NCI-H1930 (cell line): ENCODE measurements around the gene MET.
"Not testable (repeated sequence)": the region's sequence is repeated elsewhere in the genome, so short reads cannot be mapped to it uniquely, and the experiment has no call there.

Experiments
- DNase-seq, 2 experiments: peaks; one replicate each; lab custom pipeline; 2025; lab: John Stamatoyannopoulos, UW

The MET gene

DNA sequence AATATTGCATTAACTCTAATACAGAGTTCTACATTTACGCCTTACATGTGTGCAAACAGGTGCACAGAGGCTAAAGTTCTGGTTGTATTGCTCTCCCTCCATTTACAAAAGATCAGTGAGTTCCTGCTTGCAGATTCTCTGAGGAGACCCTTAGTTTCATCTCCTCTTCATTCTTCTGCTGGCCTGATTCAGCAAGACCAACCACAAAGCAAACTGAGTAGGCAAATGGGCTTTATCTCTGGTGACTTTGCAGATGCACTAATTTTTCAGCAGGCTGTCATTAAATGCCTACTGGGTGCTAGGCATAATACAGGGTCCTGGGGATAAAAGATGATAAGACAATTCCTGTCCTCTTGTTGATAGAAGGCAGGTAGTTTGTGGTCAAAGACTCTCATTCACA is 56.4 kb downstream of the MET start:
- no peak for DNase-seq

DNA sequence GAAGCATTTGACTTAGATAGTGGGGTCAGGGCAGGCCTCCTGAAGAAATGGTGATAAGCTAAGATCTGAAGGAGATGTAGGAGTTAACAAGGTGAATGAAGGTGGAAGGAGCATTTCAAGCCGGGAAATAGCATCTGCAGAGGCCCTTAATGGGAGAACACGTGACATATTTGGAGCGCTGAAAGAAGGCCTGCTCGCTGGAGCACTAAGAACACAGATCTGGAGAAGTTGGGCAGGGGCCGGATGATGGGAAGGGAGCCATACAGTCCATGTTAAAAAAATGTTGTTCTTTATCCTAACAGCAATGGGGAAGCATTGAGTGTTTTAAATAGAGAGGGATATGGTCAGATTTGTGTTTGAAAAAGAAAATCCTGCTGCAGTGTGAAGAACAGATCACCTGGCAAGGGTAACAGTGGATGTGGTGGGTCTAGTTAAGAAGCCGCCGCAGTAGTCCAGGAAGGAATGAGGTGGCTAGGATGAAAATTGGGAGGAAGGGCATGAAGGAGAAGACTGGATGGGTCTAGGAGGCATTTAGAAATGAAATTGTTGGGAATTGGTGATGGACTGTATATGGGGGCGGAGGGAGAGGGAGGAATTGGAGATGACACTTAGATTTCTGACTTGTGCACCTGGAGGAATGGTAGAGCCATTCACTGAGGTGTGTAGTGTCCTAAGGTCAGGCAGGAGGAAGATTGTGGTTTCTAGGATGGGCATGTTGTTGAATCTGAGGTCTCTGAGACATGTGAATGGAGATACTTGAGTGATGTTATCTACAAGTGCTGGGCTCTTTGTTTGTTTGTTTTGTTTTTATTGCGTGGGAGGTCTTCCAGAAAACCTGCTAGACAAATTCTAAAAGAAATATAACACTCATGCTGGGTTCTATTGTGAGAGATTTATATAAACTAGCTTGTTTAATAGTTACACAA is 58.4 kb downstream of the MET start:
- no peak for DNase-seq

DNA sequence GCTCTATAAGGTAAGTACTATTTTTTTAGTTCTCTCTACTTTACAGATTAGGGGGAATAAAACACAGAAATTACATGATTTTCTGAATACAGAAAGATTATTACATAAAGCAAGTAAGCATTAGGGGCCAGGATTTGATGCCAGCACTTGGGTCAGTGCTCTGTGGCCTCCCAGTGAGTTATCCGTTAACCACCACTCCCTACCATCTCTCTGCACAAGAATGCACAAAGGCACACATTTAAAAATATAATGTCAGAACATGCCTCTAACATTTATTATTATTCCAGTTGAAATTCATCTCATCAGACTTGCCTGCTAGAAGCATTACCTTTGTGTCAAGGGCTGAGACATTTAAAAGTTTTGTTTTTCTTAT is 59.0 kb downstream of the MET start:
- DNase-seq = no peak

DNA sequence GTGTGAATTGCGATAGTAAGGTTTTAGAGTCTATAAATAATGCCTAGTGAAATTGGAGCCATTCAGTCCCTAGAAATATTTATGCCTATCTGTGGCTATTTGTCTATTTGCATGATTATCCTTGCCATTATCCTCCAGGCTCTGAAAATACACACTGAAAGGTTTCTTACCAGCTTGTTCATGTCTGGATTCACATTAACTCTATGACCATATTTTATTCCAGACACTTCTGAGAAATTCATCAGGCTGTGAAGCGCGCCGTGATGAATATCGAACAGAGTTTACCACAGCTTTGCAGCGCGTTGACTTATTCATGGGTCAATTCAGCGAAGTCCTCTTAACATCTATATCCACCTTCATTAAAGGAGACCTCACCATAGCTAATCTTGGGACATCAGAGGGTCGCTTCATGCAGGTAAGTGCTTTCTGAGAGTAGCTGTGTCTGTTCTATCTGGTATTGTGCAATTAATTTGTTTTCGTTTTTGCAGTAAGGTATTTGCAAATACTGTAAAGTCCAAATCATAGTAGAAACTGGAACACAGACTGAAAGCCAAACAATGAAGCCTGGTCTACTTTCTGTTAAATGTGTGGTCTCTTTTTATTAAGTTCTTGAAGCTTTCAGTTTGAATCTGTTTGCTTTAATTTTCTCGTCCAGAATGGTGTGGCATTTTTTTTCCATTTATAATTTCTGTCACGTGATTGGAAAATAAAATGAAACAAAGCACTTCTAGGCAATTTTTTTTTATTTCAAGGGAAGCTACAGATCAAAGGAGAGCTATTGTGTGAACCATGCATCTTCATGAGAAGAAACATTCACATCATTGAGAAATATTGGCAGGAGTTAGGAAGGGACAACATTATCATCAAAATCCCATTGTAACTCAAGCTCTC is 59.7 kb downstream of the MET start:
- DNase-seq = no peak

DNA sequence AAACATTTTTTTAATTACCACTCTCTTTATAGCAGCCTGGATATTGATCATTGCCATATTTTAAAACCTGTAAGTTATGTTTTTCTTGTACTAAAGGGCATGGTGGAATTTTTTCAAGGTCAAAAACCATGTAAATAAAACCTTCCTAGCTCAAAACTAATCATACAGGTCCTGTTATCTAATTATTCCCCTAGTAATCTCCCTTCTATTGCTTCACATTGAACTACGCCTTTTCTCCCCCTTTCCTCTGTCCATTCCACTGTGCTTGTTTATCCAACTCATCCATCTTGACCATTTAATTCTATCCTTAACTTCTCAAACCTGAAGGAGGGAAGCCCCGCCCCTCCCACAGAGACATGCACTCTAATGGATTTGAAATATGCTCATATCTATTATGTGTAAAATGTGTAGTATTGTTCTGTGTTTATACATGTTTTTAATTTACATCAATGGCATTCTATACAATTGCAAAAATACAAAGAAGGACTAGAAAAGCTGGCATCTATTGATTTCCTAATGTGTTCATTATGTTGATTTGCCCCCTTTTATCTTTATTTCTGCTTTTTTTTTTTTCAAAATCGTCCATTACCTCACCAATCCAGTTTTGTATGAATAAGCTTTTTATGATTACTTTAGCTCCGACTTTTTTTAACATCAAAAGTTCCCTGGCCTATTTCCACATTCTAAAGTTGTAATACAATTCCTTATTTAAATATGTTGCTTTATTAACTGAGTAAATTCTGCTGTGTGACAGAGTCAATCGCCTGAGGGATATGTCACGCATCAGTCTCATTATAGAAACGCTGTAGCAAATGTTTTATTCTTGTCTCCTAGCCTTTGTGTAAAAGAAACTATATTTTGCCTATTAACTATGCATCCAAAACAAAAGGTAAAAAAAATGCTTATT is 61.0 kb downstream of the MET start:
- no peak for DNase-seq

DNA sequence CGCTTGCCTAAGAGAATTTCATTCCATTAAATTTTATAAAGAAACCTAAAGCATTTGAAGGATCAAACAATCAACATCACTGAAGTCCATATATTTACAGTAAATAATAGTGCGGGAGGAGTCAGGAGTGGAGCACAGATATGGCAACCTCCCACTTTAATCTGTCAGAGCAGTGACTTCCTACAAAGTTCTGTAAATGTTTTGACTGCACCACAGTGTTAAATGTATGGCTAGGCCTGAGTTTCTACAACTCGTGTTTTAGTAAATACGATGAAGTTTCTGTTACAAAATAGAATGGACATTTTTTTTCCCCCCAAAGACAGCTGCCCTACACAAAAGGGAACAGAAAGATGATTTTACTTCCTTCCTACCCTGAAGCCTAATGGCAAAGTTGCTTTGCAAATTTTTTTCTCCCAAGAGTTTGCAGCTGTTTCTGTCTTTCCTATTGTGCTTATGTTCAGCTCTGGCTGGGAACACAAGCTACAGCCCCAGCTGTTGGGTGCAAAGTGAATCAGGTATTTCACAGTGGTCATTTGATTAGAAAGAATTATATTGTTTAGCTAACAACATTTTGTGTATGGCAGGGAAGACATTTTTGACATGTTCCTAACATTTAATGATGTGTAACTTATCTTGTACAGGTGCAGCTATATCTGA is 62.1 kb downstream of the MET start:
- DNase-seq = no peak

DNA sequence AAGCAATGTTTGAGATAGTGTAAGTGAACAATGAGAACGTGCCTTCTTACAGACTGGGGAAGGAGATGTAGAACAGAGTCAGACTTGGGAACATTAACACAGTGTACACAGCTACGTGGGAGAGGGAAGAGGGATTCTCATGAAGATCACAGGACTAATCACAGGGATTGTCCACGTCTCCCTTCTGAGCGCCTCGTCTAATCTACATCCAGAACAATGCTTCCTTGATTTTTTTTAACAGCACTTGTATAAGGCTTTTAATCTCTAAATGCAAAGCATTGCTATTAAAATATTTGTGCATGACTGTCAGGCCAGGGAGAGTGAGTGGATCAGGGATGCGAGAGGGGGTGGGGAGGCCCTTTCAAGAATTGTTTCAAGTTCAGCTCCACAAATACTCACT is 62.7 kb downstream of the MET start:
- no peak for DNase-seq

DNA sequence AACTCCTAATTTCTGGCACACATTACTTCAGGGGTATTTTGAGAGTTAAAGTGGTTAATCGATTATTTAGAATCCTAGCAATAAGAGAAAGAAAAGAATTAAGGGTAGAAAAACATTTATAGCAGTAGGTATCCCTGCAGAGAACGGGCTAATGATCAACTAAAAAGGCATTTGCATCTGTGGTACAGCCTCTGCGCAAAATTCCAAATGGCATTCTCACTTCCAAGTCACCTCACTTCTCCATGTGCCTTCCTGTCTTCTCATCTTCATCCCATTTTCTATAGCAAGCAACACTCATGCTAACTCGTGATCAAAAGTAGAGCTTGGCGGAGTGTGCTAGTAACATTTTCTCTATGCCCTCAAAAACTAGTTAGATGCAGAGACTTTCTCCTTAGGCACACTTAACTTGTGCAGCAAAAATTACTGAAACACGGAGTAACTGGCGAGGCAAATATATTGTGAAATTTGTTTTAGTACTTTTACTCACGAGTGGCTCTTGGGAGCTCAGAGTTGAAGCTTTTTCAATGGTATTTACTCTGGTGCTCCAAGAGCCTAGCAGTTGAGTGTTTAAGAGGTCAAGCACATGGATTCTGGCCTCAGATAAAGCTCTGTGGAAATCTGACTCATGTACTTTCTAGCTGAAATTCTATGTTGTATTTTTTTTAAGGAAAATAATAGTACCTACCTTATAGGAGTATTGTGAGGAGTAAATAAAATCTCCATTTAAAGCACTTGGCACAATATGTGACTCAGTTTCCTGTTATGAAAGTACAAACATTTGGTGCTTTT is 65.1 kb downstream of the MET start:
- DNase-seq = no peak

DNA sequence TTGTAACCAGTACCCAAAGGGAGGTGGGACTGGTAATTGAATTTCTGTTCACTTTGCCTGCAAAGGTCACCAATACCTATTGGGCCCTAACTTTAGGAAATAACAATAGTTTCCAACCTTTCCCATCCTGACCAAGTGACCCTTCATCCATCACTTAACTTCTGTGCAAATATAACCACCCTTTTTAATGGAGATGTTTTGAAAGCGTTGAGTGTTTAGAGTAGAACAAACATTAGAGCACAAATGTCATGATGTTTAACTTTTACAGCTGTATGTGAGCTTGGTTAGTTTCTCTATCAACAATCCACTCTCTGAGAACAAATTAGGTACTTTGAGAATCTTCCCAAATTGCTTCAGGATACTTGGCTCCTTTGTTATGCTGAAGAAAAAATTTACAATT is 66.4 kb downstream of the MET start:
- DNase-seq = no peak

DNA sequence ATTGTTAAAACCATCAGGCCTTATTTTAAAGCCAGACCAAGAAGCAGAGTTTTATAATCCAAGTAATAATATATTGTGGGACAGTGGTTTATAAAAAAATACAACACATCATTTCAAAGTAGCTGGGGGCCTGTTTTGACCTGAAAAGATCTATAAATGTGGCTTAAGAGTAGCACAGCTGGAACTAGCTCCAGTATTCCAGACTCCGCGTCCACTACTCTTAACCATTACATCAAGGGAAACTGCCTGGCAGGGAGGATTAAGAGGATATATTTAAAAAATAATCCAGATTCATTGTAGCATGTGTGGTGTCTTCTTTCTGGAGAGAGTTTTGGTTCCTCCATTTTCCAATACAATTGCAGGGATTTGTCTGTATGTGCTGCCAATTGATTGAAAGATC is 67.3 kb downstream of the MET start:
- DNase-seq = no peak

DNA sequence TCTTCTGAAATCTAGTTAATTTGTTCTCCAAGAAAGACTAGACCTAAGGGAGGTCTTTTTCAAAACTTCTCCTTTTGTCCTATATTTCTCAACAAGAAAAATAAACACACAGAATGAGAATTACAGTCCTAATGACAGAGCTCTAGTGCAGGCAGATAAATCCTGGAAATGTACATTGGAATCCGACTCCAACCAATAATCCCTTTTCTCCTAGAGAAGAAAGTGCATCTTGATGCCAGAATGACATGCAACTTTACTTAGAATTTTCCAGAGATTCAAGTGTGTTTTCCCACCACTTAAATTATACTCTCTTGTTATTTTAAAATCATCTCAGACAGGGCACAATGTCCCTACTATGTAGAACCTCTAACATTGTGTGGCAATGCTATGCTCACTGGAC is 68.2 kb downstream of the MET start:
- DNase-seq = no peak

DNA sequence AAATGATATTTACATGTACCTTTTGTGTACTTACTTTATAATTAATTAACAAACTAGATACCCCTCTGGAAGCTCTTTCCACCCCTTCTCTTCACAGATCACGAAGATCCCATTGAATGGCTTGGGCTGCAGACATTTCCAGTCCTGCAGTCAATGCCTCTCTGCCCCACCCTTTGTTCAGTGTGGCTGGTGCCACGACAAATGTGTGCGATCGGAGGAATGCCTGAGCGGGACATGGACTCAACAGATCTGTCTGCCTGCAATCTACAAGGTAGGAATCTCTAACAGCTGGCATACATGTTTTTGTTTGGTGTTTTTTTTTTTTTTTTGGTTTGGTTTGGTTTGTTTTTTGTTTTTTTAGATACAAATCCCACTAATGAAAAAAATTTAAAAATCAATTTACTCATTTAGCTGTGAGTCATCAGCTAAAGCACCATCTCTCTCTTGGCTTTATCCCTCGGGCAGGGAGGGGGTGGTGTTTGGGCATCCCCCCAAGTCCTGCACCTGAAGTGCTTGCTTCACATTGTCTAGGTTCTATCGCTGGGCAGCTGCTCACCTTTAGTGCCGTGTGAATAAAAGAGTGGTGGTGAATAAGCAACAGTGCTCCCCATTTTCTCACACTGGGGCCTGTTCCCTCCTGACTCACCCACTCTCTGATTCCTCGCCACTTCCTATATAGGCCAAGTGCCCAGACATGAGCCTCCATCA is 68.9 kb downstream of the MET start:
- no peak for DNase-seq

DNA sequence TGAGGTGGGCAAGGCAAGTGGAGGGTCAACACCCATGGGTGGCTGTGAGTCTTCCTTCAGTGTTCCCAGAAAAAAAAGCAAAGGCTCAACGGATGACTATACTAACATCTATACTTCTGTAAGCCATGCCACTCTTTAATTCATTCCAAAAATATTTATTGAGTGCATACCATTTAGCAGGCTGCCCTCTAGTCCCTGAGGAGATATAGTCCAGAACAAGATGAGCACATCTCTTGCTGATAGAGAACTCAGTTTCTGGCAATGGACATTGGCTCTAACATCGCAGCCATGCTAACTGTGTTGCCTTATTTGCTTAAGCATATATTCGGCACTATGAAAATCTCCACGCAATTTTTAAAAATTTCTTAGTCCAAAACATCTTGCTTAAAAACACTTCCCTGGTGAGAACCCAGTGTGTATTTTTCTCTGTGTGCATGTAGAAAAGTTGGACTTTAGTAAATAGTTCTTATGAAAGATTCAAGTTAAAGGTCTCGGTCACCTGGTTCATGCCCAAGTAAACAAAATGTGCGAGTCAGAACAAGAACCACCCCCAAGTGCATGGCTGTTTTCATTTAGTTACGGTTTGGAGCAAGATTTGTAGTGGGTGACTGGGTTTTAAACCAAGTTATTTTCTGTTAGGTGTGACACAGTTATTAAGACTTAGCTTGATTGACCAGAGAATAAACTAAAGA is 69.8 kb downstream of the MET start:
- no peak for DNase-seq

DNA sequence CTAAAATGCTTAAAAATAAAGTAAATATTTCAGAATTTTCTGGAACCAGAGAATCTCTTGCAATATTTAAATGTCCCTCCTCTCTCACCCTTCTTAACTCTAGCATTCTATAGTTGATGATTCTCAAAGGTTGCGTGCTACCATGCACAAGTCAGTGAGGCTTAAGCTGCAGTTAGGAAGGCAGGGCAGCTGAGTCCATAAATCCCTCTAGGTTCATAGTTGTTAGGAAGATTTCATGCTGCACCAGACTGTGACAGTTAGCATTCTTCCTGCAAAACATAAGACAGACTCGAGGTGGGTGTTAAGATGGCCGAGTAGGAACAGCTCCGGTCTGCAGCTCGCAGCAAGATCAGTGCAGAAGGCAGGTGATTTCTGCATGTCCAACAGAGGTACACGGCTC is 70.6 kb downstream of the MET start:
- DNase-seq = no peak

DNA sequence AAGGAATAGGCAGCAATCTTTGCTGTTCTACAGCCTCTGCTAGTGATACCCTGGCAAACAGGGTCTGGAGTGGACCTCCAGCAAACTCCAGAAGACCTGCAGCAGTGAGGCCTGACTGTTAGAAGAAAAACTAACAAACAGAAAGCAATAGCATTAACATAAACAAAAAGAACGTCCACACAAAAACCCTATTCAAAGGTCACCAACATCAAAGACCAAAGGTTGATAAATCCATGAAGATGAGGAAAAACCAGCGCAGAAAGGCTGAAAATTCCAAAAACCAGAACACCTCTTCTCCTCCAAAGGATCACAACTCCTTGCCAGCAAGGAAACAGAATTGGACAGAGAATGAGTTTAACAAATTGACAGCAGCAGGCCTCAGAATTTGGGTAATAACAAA is 71.8 kb downstream of the MET start:
- not testable (repeated sequence) for DNase-seq

DNA sequence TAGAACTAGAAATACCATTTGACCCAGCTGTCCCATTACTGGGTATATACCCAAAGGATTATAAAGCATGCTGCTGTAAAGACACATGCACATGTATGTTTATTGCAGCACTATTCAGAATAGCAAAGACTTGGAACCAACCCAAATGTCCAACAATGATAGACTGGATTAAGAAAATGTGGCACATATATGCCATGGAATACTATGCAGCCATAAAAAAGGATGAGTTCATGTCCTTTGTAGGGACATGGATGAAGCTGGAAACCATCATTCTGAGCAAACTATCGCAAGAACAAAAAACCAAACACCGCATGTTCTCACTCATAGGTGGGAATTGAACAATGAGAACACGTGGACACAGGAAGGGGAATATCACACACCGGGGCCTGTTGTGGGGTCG is 74.4 kb downstream of the MET start:
- not testable (repeated sequence) for DNase-seq

DNA sequence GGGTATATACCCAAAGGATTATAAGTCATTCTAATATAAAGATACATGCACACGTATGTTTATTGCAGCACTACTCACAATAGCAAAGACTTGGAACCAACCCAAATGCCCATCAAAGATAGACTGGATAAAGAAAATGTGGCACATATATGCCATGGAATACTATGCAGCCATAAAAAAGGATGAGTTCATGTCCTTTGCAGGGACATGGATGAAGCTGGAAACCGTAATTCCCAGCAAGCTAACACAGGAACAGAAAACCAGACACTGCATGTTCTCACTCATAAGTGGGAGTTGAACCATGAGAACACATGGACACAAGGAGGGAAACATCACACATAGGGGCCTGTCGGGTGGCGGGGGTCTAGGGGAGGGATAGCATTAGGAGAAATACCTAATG is 79.1 kb downstream of the MET start:
- not testable (repeated sequence) for DNase-seq

DNA sequence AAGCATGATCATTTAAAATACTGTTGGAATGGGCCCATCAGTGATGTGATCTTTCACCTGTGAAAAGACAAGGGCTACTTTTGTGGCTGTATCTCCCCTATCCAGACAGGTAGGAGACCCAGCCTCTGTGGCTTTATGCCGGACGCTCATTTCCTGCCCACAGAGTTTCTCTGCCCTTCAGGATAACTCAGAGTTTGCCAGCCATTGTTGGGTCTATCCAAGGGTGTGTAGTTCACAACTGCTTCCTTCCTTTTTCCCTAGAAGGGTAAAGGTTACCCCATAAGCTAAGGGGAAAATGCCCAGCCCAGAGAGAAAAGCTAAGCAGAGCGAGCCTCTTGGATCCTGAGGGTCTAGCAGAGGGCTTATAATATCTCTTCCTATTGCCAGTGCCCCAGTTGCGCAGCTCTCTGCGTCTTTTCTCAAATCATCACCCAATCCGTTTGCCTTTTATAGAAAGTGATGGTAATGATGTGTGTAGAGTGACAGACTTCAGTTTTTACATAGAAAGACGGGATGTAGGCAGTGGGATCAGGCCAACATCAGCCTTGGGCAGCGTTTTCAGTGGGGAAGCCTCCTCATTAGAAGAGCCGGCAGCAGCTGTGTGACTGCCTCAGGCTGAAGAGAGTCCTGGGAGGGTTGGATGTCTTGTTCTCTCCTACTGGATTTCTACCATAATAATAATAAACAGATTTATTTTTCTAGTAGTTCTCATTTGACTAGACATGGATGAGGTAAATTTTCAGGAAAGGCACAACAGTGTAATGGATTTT is 80.5 kb downstream of the MET start:
- DNase-seq = no peak

DNA sequence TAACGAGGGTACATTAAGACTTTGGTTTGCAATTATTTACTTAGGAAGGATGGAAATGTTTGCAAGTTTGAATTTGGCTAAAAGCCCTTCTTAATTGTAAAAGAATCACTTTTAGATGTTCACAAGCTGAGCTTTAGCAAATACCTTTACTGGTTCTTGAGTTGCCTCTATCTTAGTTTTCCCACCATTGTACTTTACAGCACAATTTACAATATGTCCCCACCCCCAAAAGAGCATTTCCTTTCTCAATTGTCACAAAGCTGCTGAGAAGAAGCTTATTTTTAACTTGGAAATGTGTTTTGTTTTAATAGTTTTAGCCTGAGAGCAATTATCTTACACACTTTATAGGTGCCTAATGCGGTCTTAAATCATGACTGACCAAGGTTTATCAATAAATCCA is 81.1 kb downstream of the MET start:
- no peak for DNase-seq
